Measurements from ENCODE around the gene DCANP1. TPM values are rescaled to one million over a fixed set of nuclear protein-coding genes. Genes with fewer than 3 reads are reported as not detected.

The DCANP1 gene
- total and polyA plus RNA-seq, 9 of the 15 experiments (the other 6 are each of a cell fraction or from before 2014, with no cell fraction given), result not detected

- TF ChIP-seq ZNF717 (CRISPR knock-in tag; IDR thresholded peaks at IDR 0.05) (no peak), ZNF780A (CRISPR knock-in tag; IDR thresholded peaks at IDR 0.05) (no peak), PTRF (tag; IDR thresholded peaks at IDR 0.05) (no peak), ZBTB1 (CRISPR knock-in tag; IDR thresholded peaks at IDR 0.05; ENCODE audit: borderline replicate concordance, low read depth) (no peak), POLR3A (IDR thresholded peaks at IDR 0.05; ENCODE audit: borderline replicate concordance, extremely low read depth, insufficient read depth, insufficient read length) (no peak), ZNF146 (CRISPR knock-in tag; IDR thresholded peaks at IDR 0.05; ENCODE audit: unreplicated experiment) (no peak), MEIS2 (IDR thresholded peaks at IDR 0.05; ENCODE audit: partially characterized antibody) (peak; percentile 93), L3MBTL2 (IDR thresholded peaks at IDR 0.05) (0 out of 2 replicates have a peak, but pooled peaks have one; percentile 30), ZBTB11 (CRISPR knock-in tag; IDR thresholded peaks at IDR 0.05) (peak in 1 of 3 experiments; percentile 74; a peak in 2 of 6 replicates), PKNOX1 (IDR thresholded peaks at IDR 0.05) (peak; percentile 89), USF1 (CRISPR knock-in tag; IDR thresholded peaks at IDR 0.05) (no peak), ZNF696 (CRISPR knock-in tag; conservative IDR thresholded peaks at IDR 0.05) (no peak), ZNF134 (CRISPR knock-in tag; conservative IDR thresholded peaks at IDR 0.05) (no peak), PRMT5 (CRISPR knock-in tag; IDR thresholded peaks at IDR 0.05) (no peak), PCBP1 (IDR thresholded peaks at IDR 0.05; ENCODE audit: low read depth, low read length, poor library complexity, severe bottlenecking) (no peak), ZNF707 (CRISPR knock-in tag; conservative IDR thresholded peaks at IDR 0.05) (no peak)
- TF ChIP-seq, protein P1, sequence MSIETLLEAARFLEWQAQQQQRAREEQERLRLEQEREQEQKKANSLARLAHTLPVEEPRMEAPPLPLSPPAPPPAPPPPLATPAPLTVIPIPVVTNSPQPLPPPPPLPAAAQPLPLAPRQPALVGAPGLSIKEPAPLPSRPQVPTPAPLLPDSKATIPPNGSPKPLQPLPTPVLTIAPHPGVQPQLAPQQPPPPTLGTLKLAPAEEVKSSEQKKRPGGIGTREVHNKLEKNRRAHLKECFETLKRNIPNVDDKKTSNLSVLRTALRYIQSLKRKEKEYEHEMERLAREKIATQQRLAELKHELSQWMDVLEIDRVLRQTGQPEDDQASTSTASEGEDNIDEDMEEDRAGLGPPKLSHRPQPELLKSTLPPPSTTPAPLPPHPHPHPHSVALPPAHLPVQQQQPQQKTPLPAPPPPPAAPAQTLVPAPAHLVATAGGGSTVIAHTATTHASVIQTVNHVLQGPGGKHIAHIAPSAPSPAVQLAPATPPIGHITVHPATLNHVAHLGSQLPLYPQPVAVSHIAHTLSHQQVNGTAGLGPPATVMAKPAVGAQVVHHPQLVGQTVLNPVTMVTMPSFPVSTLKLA (conservative IDR thresholded peaks at IDR 0.05), result 0 out of 4 replicates have a peak, but pooled peaks of 1 of the 2 experiments have one; percentile 52
- TF ChIP-seq, protein P2, sequence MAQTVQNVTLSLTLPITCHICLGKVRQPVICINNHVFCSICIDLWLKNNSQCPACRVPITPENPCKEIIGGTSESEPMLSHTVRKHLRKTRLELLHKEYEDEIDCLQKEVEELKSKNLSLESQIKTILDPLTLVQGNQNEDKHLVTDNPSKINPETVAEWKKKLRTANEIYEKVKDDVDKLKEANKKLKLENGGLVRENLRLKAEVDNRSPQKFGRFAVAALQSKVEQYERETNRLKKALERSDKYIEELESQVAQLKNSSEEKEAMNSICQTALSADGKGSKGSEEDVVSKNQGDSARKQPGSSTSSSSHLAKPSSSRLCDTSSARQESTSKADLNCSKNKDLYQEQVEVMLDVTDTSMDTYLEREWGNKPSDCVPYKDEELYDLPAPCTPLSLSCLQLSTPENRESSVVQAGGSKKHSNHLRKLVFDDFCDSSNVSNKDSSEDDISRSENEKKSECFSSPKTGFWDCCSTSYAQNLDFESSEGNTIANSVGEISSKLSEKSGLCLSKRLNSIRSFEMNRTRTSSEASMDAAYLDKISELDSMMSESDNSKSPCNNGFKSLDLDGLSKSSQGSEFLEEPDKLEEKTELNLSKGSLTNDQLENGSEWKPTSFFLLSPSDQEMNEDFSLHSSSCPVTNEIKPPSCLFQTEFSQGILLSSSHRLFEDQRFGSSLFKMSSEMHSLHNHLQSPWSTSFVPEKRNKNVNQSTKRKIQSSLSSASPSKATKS (CRISPR knock-in tag; IDR thresholded peaks at IDR 0.05), result no peak
Measured at GRCh38 chr5:135395451-135395850, 51.7 kb downstream of the DCANP1 start (continued).
